ENCODE measurements around the gene DGKZ. TPM values are rescaled to one million over a fixed set of nuclear protein-coding genes. Genes with fewer than 3 reads are reported as not detected.

Gene DGKZ
- total RNA-seq, 1 donor from 2014 or later = 77.1 TPM

DNA sequence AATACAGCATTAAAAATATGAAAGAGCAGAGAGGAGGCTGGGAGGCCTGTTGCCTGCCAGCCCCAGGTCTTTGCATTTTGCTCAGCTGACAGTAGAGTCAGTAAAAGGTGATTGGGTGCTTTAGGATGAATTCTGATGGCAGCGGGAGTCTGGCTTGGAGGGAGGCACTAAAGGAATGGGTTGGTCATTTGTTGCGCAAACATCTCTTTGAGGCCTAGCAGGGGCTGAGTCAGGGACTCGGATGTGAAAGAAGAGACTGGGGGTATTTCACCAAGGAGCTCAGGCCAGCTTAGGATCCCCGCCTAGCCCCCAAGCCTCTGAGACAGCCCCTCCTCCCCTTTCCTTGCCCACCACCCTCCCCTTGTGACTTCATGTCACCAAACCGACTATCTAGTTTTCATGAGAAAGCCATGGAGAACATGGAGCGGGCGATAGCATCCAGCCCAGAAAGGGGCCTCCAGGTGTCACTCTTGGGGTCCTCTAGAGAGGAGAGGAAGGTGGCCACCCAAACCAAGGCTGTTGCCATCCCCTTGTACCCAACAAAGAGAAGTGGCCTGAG, 9.7 kb downstream of the DGKZ start:
- intact Hi-C loops (cut with micrococcal nuclease) = no loop called here
- peaks cover 6% of the 10 kb centered on the region for H3K36me3 ChIP-seq
- H3K27ac ChIP-seq (replicated peaks) = peak overlapping the region; percentile 42
- no peaks in the 10 kb centered on the region for H3K9me3 ChIP-seq (replicated peaks)
- no peaks in the 10 kb centered on the region for H3K27me3 ChIP-seq (ENCODE audit: low read depth)
- H3K4me1 ChIP-seq = peaks cover 57% of the 10 kb centered on the region
- no peak for DNase-seq
- TF ChIP-seq, protein P1, sequence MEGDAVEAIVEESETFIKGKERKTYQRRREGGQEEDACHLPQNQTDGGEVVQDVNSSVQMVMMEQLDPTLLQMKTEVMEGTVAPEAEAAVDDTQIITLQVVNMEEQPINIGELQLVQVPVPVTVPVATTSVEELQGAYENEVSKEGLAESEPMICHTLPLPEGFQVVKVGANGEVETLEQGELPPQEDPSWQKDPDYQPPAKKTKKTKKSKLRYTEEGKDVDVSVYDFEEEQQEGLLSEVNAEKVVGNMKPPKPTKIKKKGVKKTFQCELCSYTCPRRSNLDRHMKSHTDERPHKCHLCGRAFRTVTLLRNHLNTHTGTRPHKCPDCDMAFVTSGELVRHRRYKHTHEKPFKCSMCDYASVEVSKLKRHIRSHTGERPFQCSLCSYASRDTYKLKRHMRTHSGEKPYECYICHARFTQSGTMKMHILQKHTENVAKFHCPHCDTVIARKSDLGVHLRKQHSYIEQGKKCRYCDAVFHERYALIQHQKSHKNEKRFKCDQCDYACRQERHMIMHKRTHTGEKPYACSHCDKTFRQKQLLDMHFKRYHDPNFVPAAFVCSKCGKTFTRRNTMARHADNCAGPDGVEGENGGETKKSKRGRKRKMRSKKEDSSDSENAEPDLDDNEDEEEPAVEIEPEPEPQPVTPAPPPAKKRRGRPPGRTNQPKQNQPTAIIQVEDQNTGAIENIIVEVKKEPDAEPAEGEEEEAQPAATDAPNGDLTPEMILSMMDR (IDR thresholded peaks at IDR 0.05; ENCODE audit: borderline replicate concordance) = no peak
- H3K4me3 ChIP-seq = no peak overlapping the region

DNA sequence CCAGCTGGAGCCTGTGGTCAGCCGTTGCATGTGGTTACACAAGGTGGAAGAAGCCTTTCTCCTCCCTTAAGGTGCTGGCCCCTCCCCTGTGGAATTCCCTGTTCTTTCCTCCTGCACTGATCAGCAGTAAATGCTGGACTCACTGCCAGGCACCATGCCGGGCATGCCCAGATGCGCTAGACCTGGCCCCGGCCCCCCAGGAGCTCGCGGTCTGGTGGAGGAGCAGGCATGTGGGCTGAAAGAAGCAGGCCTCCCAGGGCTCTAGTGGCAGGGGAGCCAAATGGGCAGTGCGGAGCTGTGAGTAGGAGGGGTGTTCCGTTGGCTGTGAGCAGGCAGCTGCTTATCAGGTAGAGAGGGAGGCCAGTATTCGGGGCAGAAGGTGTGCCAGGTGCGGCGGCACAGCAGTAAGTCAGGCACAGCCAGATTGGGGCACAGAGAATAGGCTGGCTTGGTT, 10.2 kb downstream of the DGKZ start:
- Histone ChIP-seq H3K9me3 (replicated peaks) (no peaks in the 10 kb centered on the region), H3K36me3 (peaks cover 6% of the 10 kb centered on the region), H3K27me3 (ENCODE audit: low read depth) (no peaks in the 10 kb centered on the region), H3K4me3 (no peak overlapping the region), H3K4me1 (peaks cover 57% of the 10 kb centered on the region), H3K27ac (replicated peaks) (peak overlapping the region; percentile 42)
- intact Hi-C loops (cut with micrococcal nuclease) = no loop called here
- TF ChIP-seq, protein P1 (IDR thresholded peaks at IDR 0.05; ENCODE audit: borderline replicate concordance) = no peak
- no peak for DNase-seq

DNA sequence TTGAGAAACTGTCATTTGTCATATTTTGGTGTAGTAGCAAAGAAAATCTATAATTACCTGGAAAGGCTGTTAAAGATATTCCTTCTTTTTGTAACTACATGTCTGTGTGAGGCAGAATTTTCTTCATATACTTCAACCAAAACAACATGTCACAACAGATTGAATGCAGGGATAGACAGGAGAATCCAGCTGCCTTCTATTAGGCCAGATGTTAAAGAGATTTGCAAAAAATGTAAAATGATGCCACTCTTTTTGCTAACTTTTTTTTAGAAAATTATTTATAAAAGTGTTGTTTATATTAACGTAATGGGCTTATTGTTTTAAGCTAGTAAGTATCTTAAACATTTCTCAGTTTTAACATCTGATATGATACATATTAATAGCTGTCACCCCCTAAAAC, 12.7 kb downstream of the DGKZ start:
- Histone ChIP-seq H3K4me1 (peaks cover 71% of the 10 kb centered on the region), H3K4me3 (no peak overlapping the region), H3K9me3 (replicated peaks) (no peaks in the 10 kb centered on the region), H3K27me3 (ENCODE audit: low read depth) (no peaks in the 10 kb centered on the region), H3K27ac (replicated peaks) (peak overlapping the region; percentile 94), H3K36me3 (peaks cover 6% of the 10 kb centered on the region)
- DNase-seq = no peak
- intact Hi-C loops (cut with micrococcal nuclease) = no loop called here
- TF ChIP-seq, protein P1 (IDR thresholded peaks at IDR 0.05; ENCODE audit: borderline replicate concordance) = no peak

DNA sequence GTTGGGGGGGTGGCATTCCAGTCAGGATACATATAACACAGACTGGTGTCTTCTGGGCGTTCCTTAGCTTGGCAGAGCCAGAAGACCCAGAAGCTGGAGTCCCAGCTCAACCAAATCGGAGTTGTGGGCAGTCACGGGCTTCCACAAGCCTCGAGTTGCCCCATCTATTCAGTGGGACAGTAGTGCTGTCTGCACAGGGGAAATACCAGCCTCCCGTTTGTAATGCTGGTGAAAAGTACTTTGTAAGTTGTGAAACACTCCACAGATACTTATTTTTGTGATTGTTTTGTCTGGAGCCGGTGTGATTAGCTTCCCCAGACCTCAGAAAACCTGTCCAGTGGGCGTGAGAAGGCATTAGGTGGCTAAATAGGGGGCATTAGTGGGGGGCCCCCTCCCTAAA, 13.6 kb downstream of the DGKZ start:
- DNase-seq = no peak
- Histone ChIP-seq H3K36me3 (peaks cover 6% of the 10 kb centered on the region), H3K27me3 (ENCODE audit: low read depth) (no peaks in the 10 kb centered on the region), H3K27ac (replicated peaks) (peak overlapping the region; percentile 94), H3K4me3 (peak overlapping the region; percentile 67), H3K4me1 (peaks cover 80% of the 10 kb centered on the region), H3K9me3 (replicated peaks) (no peaks in the 10 kb centered on the region)
- TF ChIP-seq, protein P1 (IDR thresholded peaks at IDR 0.05; ENCODE audit: borderline replicate concordance) = no peak
- intact Hi-C loops (cut with micrococcal nuclease) = no loop called here

DNA sequence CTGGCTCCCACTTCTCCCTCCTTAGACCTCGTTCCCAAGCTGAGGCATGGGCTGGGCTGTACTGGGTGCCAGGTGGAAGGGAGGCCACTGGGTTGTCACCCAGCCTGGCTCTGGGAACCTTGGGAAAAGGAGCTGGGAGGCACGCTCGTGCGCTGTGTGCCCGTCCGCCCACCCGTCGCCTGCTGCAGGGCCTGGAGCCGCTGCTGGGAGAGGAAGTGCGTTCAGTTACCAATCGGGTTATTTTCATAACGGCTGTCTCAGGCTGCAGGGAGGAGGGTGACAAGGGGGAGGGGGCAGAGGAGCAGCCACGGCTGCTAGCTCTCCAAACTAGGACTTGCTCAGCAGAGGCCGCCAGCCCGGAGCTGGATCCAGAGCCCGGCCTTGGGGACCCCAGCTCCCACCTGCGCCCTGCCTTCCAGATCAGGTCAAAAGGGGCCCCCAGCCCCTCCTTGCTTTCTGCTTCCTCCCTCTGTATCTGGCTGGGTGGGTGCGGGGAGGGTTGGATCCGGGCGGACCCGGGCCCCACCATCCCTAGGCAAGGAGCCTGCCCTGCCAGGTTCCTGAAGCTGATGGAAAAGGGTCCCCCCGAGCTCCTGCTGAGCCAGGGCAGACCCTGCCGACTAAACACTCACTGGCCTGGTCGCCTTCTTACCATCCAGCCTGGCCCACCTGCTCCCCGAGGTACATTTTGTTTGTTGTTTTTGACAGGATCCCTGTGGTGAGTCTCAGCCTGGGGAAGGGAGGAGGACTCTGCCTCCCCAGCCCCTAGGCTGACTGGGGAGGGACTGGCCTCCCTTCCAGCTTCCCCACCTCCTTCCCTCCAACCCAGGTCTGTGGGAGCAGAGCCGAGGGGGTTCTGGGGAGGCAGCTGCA, 14.3 kb downstream of the DGKZ start:
- Histone ChIP-seq H3K4me3 (peak overlapping the region; percentile 67), H3K9me3 (replicated peaks) (no peaks in the 10 kb centered on the region), H3K27me3 (ENCODE audit: low read depth) (no peaks in the 10 kb centered on the region), H3K36me3 (peaks cover under 1% of the 10 kb centered on the region), H3K27ac (replicated peaks) (peak overlapping the region; percentile 94), H3K4me1 (peaks cover 85% of the 10 kb centered on the region)
- TF ChIP-seq, protein P1 (IDR thresholded peaks at IDR 0.05; ENCODE audit: borderline replicate concordance) = no peak
- intact Hi-C loops (cut with micrococcal nuclease) = no loop called here
- peak; percentile 75 for DNase-seq

Data from left ventricle myocardium inferior (tissue), 1 donor.